A673 (cell line): ENCODE measurements around the gene UQCRHL. TPM values are rescaled to one million over a fixed set of nuclear protein-coding genes. Genes with fewer than 3 reads are reported as not detected.

Source experiments
- BruUV-seq: library from RNA; stranded (reverse); fragments of 400-500 nt; replicated peaks from 2 replicates; lab custom pipeline; 2021; lab: Mats Ljungman, UMichigan
- CTCF ChIA-PET: fragments of 300-600 bp; sonication (Branson Sonifier 250); formaldehyde crosslinking; loops from one replicate; lab custom pipeline; 2022; ENCODE audit warnings: antibody characterized with exemption; lab: Charles Lee
- POLR2A ChIA-PET: fragments of 300-600 bp; sonication (Branson Sonifier 250); formaldehyde crosslinking; loops from one replicate; lab custom pipeline; 2022; ENCODE audit warnings: antibody characterized with exemption; ENCODE audit not compliant: low non-redundant PET; lab: Charles Lee
- DNase-seq: peaks from one replicate; pipeline ENCODE4 v3.0.0-alpha.2; 2015; ENCODE audit warnings: low spot score
- H3K27ac ChIP-seq: fragments of 200-600 bp; sonication (generic); 2 replicates; pipeline ENCODE4 v1.5.1; 2016; ENCODE audit warnings: mixed run types, low read depth, mild to moderate bottlenecking, mixed read lengths, antibody characterized with exemption, low read length; ENCODE audit not compliant: poor library complexity, severe bottlenecking
- H3K27me3 ChIP-seq: fragments of 200-600 bp; sonication (generic); replicated peaks from 2 replicates; pipeline ENCODE4 v1.6.1; 2017; ENCODE audit warnings: mixed run types, low read depth, mild to moderate bottlenecking, mixed read lengths, antibody characterized with exemption, low read length; ENCODE audit not compliant: insufficient read depth, poor library complexity
- H3K36me3 ChIP-seq: fragments of 200-600 bp; sonication (generic); 2 replicates; pipeline ENCODE4 v1.6.1; 2016; ENCODE audit warnings: mixed run types, mild to moderate bottlenecking, mixed read lengths, antibody characterized with exemption, low read length; ENCODE audit not compliant: insufficient read depth, poor library complexity, severe bottlenecking
- H3K4me1 ChIP-seq: fragments of 200-600 bp; sonication (generic); 2 replicates; pipeline ENCODE4 v1.6.1; 2017; ENCODE audit warnings: mixed run types, mild to moderate bottlenecking, mixed read lengths, antibody characterized with exemption, low read length; ENCODE audit not compliant: insufficient read depth, poor library complexity, severe bottlenecking
- H3K4me3 ChIP-seq: fragments of 200-600 bp; sonication (generic); 2 replicates; pipeline ENCODE4 v1.5.1; 2016; ENCODE audit warnings: low read depth, mixed run types, mild to moderate bottlenecking, mixed read lengths, low read length; ENCODE audit not compliant: poor library complexity, severe bottlenecking
- H3K9me3 ChIP-seq: fragments of 200-600 bp; sonication (generic); 2 replicates; pipeline ENCODE4 v1.6.1; 2016; ENCODE audit warnings: mixed run types, low read depth, mild to moderate bottlenecking, mixed read lengths, antibody characterized with exemption, low read length; ENCODE audit not compliant: poor library complexity, severe bottlenecking
- EZH2 ChIP-seq: fragments of 200-600 bp; sonication (generic); IDR thresholded peaks from 2 replicates; pipeline ENCODE4 v1.6.1; 2017; ENCODE audit warnings: borderline replicate concordance, low read depth, mild to moderate bottlenecking, mixed read lengths, antibody characterized with exemption, low read length; ENCODE audit not compliant: poor library complexity, severe bottlenecking
- intact Hi-C: fragments of 100-400 bp; cut with micrococcal nuclease; formaldehyde crosslinking; loops from one replicate; pipeline ENCODE4 v1.10.0; 2022; ENCODE audit not compliant: unreplicated experiment
- total RNA-seq: library from RNA; stranded (reverse); gene quantifications from 2 replicates; pipeline ENCODE4 v1.2.3, GENCODE V29; 2021
- TF ChIP-seq, protein P1 (sequence below): fragments of 300-800, 200-600 bp; sonication (generic); conservative IDR thresholded peaks from 2 replicates; pipeline ENCODE4 v1.5.1; 2017; ENCODE audit warnings: low read depth, mild to moderate bottlenecking, antibody characterized with exemption, low read length, moderate library complexity, mixed read lengths

Gene UQCRHL
- total RNA-seq, 1 experiment from 2014 or later = 4.1 TPM

DNA sequence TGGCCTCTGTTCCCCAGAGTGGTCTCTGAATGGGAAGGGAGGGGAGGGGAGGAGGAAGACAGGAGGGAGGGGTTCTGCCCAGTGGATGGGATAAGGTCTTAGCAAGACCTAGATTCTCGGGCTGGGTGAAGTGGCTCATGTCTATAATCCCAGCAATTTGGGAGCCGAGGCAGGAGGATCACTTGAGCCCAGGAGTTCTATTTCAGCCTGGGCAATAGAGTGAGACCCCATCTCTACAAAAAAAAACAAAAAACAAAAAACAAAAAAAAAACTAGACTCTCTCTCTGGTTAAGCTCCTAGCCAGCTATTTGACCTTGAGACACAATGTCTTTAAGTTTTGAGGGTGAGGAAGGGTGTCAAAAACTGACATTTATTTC, 11.4 kb downstream of the UQCRHL start:
- Histone ChIP-seq H3K4me1 (peaks cover 7% of the 10 kb centered on the region), H3K36me3 (no peaks in the 10 kb centered on the region), H3K27me3 (no peaks in the 10 kb centered on the region), H3K4me3 (no peak overlapping the region), H3K27ac (no peak overlapping the region), H3K9me3 (no peaks in the 10 kb centered on the region)
- TF ChIP-seq, protein P1, sequence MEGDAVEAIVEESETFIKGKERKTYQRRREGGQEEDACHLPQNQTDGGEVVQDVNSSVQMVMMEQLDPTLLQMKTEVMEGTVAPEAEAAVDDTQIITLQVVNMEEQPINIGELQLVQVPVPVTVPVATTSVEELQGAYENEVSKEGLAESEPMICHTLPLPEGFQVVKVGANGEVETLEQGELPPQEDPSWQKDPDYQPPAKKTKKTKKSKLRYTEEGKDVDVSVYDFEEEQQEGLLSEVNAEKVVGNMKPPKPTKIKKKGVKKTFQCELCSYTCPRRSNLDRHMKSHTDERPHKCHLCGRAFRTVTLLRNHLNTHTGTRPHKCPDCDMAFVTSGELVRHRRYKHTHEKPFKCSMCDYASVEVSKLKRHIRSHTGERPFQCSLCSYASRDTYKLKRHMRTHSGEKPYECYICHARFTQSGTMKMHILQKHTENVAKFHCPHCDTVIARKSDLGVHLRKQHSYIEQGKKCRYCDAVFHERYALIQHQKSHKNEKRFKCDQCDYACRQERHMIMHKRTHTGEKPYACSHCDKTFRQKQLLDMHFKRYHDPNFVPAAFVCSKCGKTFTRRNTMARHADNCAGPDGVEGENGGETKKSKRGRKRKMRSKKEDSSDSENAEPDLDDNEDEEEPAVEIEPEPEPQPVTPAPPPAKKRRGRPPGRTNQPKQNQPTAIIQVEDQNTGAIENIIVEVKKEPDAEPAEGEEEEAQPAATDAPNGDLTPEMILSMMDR = no peak
- TF ChIP-seq EZH2 = no peak
- intact Hi-C loops = no loop called here
- POLR2A ChIA-PET = no interaction called here
- CTCF ChIA-PET = interaction anchor here (0.7 kb wide), 3 partner anchors 59 to 212 kb away, joined by 3 to 6 read pairs (median 4); no protein-coding TSS in a partner anchor
- DNase-seq = no peak
- no TSS peak for BruUV-seq

DNA sequence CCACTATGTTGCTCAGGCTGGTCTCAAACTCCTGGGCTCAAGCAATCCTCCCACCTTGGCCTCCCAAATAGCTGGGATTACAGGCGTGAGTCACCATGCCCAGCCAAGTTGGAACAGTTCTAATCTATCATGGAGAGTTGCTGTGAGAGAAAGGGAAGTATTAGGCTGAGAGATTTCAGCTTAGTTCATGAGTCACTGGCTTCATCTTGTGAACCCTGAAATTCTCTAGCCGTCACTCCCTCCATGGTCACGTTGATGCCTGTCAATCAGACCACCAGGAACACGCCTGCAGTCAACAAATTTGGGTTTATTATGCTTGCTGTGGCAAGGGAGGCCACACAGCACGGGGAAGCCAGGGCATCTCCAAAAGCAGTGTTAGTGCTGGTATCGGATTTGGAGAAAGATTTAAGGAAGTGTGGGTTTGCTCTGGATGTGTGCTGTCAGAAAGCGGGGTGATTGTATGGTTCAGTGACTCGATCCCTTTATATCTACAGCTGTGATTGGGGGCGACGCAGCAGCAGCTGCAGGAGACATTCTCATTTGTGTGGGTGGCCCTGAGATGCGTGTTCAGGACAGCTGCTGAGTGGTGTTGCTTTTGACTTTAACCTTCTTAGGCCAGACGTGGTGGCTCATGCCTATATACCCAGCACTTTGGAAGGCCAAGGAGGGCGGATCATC, 18.7 kb downstream of the UQCRHL start:
- DNase-seq = peak; percentile 65
- ChIA-PET POLR2A (interaction anchor here (0.6 kb wide), 2 partner anchors 77 to 197 kb away, joined by 9 to 10 read pairs; no protein-coding TSS in a partner anchor), CTCF (interaction anchor here (0.7 kb wide), 1 partner anchor 180 kb away, joined by 8 read pairs; no protein-coding TSS in a partner anchor)
- H3K36me3 ChIP-seq = peaks cover 3% of the 10 kb centered on the region
- H3K9me3 ChIP-seq = no peaks in the 10 kb centered on the region
- H3K4me1 ChIP-seq = no peaks in the 10 kb centered on the region
- BruUV-seq = no TSS peak
- H3K27me3 ChIP-seq = no peaks in the 10 kb centered on the region
- intact Hi-C loops = no loop called here
- TF ChIP-seq EZH2 = no peak
- TF ChIP-seq, protein P1 = no peak
- H3K4me3 ChIP-seq = no peak overlapping the region
- no peak overlapping the region for H3K27ac ChIP-seq

DNA sequence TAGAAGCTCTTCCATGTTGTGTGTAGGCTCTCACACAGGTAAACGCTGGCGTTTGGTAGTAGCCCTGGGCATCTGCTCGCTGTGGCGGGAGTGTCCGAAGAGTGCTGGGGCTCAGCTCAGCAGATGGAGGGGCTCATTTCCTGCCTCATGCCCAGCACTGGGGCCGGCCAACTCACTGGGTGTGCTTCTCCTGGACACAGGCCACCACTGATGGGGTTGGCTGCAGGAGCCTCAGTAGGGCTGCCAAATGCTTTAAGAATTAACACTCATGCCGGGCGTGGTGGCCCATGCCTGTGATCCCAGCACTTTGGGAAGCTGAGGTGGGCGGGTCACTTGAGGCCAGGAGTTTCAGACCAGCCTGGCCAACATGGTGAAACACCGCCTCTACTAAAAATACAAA, 20.9 kb downstream of the UQCRHL start:
- CTCF ChIA-PET = no interaction called here
- intact Hi-C loops = no loop called here
- peaks cover 3% of the 10 kb centered on the region for H3K36me3 ChIP-seq
- POLR2A ChIA-PET = no interaction called here
- TF ChIP-seq, protein P1 = no peak
- no peak for TF ChIP-seq EZH2
- H3K27ac ChIP-seq = no peak overlapping the region
- H3K9me3 ChIP-seq = no peaks in the 10 kb centered on the region
- H3K4me3 ChIP-seq = no peak overlapping the region
- DNase-seq = no peak
- no peaks in the 10 kb centered on the region for H3K4me1 ChIP-seq
- no peaks in the 10 kb centered on the region for H3K27me3 ChIP-seq
- no TSS peak for BruUV-seq
